Measurements from ENCODE around the gene MS4A15. TPM values are rescaled to one million over a fixed set of nuclear protein-coding genes. Genes with fewer than 3 reads are reported as not detected.

The MS4A15 gene
- not detected in 2 replicates for total RNA-seq

GRCh38 chr11:60756307-60757032 lies at the start of gene MS4A15:
Gene MS4A15 (plus strand): TSS chr11:60756867. CDS start chr11:60763734, 6,867 bp downstream.

GRCh38 chr11:60724420-60724819 lies 32.2 kb upstream of the MS4A15 start, which contains the start of gene MS4A18:
Gene MS4A18 (plus strand): TSS chr11:60724720.

GRCh38 chr11:60785136-60785535 lies 28.5 kb downstream of the MS4A15 start, which contains the start of gene MS4A10:
Gene MS4A10 (plus strand): TSS chr11:60785333. CDS start chr11:60790336, 5,003 bp downstream.

Other genes with a start within 250 kb of the MS4A15 start
- gene MS4A13, start 241.5 kb upstream of the MS4A15 start, total RNA-seq, result not detected in 2 replicates
- gene MS4A8, start 57.3 kb upstream of the MS4A15 start, total RNA-seq, result not detected in 2 replicates
- gene MS4A18, start 32.1 kb upstream of the MS4A15 start, total RNA-seq, result not detected in 2 replicates
- gene MS4A10, start 28.5 kb downstream of the MS4A15 start, total RNA-seq, result not detected in 2 replicates
- gene CCDC86, start 85.2 kb downstream of the MS4A15 start, total RNA-seq, result 34.1 and 38.9 TPM in 2 replicates
- 0.07 TPM in 1 of 2 replicates, not detected in the other for gene PTGDR2, start 99.1 kb downstream of the MS4A15 start, total RNA-seq
- gene ZP1, start 110.7 kb downstream of the MS4A15 start, total RNA-seq, result not detected in 2 replicates
- 64.0 and 73.1 TPM in 2 replicates for gene PRPF19, start 149.7 kb downstream of the MS4A15 start, total RNA-seq
- gene TMEM109, start 157.3 kb downstream of the MS4A15 start, total RNA-seq, result 36.4 and 47.4 TPM in 2 replicates
- gene TMEM132A, start 167.6 kb downstream of the MS4A15 start, total RNA-seq, result 107 and 120 TPM in 2 replicates
- 0.05 and 0.07 TPM in 2 replicates for gene SLC15A3, start 195.3 kb downstream of the MS4A15 start, total RNA-seq
- gene CD6, start 214.8 kb downstream of the MS4A15 start, total RNA-seq, result 0.19 and 0.28 TPM in 2 replicates